ENCODE results near the gene SNTA1. TPM values are rescaled to one million over a fixed set of nuclear protein-coding genes. Genes with fewer than 3 reads are reported as not detected.
A peak's percentile ranks its signal among the peaks of the same experiment; 100 is the strongest.

SNTA1 gene
- total and polyA plus RNA-seq, 2 of the 13 experiments (the other 11 are each of a cell fraction or from before 2014, with no cell fraction given) = 16.4 to 18.3 TPM

DNA sequence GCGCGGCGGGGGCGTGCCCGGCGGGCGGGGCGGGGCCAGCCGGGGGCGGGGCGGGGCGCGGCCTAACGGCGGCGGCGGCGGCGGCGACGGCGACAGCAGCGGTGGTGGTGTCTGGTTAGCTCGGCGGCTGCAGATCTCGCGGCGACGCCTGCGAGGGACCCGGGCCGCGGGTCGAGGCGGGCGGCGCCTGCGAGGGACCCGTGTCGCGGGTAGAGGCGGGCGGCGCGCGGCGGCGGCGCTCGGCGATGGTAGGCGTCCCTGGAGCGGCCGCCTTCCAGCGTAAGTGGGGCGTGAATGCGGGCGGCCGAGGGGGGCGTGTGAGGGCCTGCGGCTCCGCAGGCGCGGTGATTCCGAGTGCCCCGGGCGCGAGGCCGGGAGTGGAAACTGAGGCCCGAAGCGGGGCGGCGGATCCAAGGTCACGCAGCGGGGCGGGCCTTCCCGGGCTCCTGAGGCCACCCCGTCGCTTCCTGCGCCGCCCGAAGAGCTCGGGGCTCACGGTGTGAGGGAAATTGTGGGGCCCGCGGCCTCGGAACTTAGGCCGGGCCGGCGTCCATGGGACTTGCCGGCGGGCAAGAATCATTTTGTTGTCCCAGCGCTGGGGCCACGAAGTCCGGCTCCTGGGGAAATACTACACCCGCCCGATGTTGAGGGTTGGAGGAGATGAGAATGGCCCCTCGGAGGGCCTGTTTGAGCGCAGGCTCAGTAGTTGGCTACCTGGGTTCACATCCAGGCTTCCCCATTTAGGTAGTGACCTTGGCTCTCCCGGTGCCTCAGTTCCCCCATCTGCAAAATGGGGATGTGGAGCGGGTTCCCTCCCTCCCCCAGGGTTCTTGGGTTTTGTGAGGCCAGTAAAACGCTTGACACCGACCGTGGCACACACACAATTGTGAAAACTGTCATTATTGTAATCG is 46.7 kb upstream of the SNTA1 start, which contains the start of gene CBFA2T2 (continued):
- TF ChIP-seq, protein P1, sequence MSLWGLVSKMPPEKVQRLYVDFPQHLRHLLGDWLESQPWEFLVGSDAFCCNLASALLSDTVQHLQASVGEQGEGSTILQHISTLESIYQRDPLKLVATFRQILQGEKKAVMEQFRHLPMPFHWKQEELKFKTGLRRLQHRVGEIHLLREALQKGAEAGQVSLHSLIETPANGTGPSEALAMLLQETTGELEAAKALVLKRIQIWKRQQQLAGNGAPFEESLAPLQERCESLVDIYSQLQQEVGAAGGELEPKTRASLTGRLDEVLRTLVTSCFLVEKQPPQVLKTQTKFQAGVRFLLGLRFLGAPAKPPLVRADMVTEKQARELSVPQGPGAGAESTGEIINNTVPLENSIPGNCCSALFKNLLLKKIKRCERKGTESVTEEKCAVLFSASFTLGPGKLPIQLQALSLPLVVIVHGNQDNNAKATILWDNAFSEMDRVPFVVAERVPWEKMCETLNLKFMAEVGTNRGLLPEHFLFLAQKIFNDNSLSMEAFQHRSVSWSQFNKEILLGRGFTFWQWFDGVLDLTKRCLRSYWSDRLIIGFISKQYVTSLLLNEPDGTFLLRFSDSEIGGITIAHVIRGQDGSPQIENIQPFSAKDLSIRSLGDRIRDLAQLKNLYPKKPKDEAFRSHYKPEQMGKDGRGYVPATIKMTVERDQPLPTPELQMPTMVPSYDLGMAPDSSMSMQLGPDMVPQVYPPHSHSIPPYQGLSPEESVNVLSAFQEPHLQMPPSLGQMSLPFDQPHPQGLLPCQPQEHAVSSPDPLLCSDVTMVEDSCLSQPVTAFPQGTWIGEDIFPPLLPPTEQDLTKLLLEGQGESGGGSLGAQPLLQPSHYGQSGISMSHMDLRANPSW (CRISPR knock-in tag; IDR thresholded peaks at IDR 0.05; ENCODE audit: borderline replicate concordance) = no peak
- TF ChIP-seq ZBTB8A (CRISPR knock-in tag; IDR thresholded peaks at IDR 0.05; ENCODE audit: borderline replicate concordance, low read depth) (no peak), ZNF121 (CRISPR knock-in tag; IDR thresholded peaks at IDR 0.05) (0 out of 2 replicates have a peak, but pooled peaks have one; percentile 5), PHF8 (CRISPR knock-in tag; IDR thresholded peaks at IDR 0.05) (peak; percentile 86), NFE2 (CRISPR knock-in tag; IDR thresholded peaks at IDR 0.05) (no peak), ZFY (CRISPR knock-in tag; IDR thresholded peaks at IDR 0.05) (peak; percentile 96), SP1 (IDR thresholded peaks at IDR 0.05) (no peak), SP1 (CRISPR knock-in tag; IDR thresholded peaks at IDR 0.05) (no peak; the same call in 1 of the 2 replicates), SMYD3 (CRISPR knock-in tag; IDR thresholded peaks at IDR 0.05) (no peak), ERF (CRISPR knock-in tag; IDR thresholded peaks at IDR 0.05) (no peak; the same call in 1 of the 2 replicates), ZFP62 (CRISPR knock-in tag; IDR thresholded peaks at IDR 0.05) (no peak), ZFP36 (IDR thresholded peaks at IDR 0.05; ENCODE audit: borderline replicate concordance, low read depth, low read length, partially characterized antibody) (no peak), TAF1 (CRISPR knock-in tag; IDR thresholded peaks at IDR 0.05) (peak; percentile 56), ZNF33B (CRISPR knock-in tag; IDR thresholded peaks at IDR 0.05) (no peak), JARID2 (CRISPR knock-in tag; IDR thresholded peaks at IDR 0.05; ENCODE audit: insufficient replicate concordance) (no peak), ZBTB38 (CRISPR knock-in tag; IDR thresholded peaks at IDR 0.05) (peak; percentile 65; the same call in 1 of the 2 replicates), RCOR2 (CRISPR knock-in tag; IDR thresholded peaks at IDR 0.05) (peak; percentile 78; the same call in 1 of the 2 replicates), NFATC3 (CRISPR knock-in tag; IDR thresholded peaks at IDR 0.05) (peak; percentile 58; the same call in 1 of the 2 replicates), ZNF567 (CRISPR knock-in tag; IDR thresholded peaks at IDR 0.05; ENCODE audit: borderline replicate concordance) (peak; percentile 86; the same call in 1 of the 2 replicates), ZNF251 (CRISPR knock-in tag; IDR thresholded peaks at IDR 0.05) (0 out of 2 replicates have a peak, but pooled peaks have one; percentile 73), RELA (CRISPR knock-in tag; IDR thresholded peaks at IDR 0.05) (peak; percentile 84; the same call in 1 of the 2 replicates)
- TF ChIP-seq, protein P2, sequence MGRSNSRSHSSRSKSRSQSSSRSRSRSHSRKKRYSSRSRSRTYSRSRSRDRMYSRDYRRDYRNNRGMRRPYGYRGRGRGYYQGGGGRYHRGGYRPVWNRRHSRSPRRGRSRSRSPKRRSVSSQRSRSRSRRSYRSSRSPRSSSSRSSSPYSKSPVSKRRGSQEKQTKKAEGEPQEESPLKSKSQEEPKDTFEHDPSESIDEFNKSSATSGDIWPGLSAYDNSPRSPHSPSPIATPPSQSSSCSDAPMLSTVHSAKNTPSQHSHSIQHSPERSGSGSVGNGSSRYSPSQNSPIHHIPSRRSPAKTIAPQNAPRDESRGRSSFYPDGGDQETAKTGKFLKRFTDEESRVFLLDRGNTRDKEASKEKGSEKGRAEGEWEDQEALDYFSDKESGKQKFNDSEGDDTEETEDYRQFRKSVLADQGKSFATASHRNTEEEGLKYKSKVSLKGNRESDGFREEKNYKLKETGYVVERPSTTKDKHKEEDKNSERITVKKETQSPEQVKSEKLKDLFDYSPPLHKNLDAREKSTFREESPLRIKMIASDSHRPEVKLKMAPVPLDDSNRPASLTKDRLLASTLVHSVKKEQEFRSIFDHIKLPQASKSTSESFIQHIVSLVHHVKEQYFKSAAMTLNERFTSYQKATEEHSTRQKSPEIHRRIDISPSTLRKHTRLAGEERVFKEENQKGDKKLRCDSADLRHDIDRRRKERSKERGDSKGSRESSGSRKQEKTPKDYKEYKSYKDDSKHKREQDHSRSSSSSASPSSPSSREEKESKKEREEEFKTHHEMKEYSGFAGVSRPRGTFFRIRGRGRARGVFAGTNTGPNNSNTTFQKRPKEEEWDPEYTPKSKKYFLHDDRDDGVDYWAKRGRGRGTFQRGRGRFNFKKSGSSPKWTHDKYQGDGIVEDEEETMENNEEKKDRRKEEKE (IDR thresholded peaks at IDR 0.05) = no peak
- TF ChIP-seq, protein P3, sequence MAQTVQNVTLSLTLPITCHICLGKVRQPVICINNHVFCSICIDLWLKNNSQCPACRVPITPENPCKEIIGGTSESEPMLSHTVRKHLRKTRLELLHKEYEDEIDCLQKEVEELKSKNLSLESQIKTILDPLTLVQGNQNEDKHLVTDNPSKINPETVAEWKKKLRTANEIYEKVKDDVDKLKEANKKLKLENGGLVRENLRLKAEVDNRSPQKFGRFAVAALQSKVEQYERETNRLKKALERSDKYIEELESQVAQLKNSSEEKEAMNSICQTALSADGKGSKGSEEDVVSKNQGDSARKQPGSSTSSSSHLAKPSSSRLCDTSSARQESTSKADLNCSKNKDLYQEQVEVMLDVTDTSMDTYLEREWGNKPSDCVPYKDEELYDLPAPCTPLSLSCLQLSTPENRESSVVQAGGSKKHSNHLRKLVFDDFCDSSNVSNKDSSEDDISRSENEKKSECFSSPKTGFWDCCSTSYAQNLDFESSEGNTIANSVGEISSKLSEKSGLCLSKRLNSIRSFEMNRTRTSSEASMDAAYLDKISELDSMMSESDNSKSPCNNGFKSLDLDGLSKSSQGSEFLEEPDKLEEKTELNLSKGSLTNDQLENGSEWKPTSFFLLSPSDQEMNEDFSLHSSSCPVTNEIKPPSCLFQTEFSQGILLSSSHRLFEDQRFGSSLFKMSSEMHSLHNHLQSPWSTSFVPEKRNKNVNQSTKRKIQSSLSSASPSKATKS (CRISPR knock-in tag; IDR thresholded peaks at IDR 0.05) = no peak; the same call in 1 of the 2 replicates
